ENCODE data around the gene BFSP2.

The BFSP2 gene, protein sequence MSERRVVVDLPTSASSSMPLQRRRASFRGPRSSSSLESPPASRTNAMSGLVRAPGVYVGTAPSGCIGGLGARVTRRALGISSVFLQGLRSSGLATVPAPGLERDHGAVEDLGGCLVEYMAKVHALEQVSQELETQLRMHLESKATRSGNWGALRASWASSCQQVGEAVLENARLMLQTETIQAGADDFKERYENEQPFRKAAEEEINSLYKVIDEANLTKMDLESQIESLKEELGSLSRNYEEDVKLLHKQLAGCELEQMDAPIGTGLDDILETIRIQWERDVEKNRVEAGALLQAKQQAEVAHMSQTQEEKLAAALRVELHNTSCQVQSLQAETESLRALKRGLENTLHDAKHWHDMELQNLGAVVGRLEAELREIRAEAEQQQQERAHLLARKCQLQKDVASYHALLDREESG

DNA sequence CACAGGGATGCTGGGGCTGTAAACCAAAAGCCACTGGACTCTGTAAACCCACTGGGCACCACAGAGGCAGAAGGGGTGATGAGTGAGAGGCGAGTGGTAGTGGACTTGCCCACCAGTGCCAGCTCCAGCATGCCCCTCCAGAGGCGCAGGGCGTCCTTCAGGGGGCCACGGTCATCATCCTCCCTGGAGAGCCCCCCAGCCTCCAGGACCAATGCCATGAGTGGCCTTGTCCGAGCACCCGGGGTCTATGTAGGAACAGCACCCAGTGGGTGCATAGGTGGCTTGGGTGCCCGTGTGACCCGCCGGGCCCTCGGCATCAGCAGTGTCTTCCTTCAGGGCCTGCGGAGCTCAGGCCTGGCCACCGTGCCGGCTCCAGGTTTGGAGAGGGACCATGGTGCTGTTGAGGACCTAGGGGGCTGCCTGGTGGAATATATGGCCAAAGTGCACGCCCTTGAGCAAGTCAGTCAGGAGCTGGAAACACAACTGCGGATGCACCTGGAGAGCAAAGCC lies at the start of gene BFSP2:
Gene BFSP2, plus strand, starts transcription at position 51 of the 510 bp plus-strand sequence. Its CDS starts 28 bp downstream, at position 79.
- no peak for DNase-seq (ENCODE audit: low read depth in 1 of 2, low spot score in 1 of 2)

DNA sequence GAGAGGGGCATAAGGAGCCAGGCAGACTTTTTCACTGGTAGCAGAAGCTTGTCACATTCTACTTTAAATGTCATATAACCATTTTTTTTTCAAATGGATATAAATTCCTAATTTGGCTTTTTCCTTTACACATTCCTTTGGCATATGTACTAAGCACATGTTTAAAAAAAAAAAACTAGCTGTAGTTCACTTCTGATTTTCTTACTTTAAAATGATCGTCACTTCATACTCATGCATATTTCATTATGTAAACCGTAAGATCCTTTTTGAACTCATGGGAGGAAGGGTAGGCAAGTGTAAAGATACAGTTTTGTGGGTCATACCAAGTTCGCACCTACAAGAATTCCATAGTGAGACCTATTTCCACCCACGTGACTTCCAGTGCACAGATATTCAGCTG lies 45.1 kb upstream of the BFSP2 start:
- no peak for DNase-seq (ENCODE audit: low read depth in 1 of 2, low spot score in 1 of 2)

DNA sequence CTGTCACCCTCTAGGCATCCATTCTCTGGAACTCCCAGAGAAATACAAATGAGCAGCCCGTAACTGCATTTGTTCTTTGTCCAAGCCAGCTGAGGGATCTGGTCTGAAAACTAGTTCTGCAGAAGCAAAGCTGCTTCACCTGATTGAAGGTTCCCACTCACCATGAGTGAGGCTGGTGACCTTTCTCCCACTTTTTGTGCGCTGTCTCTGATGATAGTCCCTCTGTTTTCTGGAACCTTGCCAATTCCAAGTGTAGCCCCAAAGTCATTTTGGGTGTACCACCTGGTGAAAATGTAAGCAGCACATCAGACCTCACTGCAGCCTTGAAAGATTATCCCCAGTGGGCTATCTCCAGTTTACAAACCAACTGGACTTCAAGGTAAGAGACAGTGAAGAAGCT lies 39.4 kb upstream of the BFSP2 start:
- DNase-seq (ENCODE audit: low read depth in 1 of 2, low spot score in 1 of 2): no peak

DNA sequence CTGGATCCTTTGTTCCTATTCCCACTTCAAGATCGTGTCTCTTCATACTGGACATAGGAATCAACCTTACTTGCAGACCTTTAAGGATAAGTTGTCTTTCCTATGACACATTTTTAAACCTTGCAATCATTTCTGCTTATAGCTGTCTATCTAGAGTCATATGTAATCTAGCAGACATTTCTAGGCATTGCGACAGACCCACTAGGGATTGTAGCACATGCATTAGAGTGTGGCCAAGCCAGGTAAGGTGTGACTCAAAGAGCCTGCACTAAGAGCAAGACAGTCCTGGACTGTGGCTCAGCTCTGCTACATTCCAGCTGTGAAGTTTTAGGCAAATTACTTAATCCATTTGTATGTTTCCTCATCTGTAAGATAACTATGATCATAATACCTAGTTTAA lies 38.8 kb upstream of the BFSP2 start:
- DNase-seq (ENCODE audit: low read depth in 1 of 2, low spot score in 1 of 2): no peak

DNA sequence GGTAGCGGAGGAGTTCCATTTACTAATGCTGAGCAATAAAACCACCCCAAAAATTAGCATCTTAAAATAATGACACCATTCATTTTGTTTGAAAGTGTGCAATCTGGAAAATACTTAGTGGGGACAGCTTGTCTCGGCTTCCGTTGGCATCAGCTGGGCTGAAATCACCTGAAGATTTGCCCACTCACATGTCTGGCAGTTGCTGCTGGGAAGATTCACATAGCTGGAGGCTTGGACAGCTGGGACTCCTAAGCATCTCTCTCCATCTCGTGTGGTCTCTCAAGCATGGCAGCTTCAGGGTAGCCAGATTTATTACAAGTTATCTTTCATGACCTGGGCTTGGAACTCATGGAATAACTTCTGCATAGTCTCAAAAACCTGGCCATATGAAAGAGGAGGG lies 38.4 kb upstream of the BFSP2 start:
- DNase-seq (ENCODE audit: low read depth in 1 of 2, low spot score in 1 of 2): no peak

DNA sequence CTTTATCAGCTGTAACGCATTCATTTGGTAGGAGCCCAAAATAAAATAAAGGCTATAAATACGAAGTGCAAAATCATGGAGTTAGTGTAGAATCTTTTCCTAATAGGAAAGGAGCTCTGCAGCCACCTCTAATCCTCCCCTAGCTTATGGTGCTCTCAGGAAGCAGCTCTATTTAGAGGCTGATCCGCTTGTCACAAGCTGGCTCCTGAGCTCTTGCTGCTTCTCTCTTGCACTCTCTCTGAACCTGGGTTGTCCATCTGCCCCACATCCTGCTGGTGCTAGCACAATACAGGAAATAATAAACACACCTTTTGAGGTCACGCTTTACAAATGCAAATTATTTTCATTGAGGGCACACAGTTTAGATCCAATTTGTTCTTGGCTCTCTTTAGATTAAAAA lies 37.3 kb upstream of the BFSP2 start:
- no peak for DNase-seq (ENCODE audit: low read depth in 1 of 2, low spot score in 1 of 2)

DNA sequence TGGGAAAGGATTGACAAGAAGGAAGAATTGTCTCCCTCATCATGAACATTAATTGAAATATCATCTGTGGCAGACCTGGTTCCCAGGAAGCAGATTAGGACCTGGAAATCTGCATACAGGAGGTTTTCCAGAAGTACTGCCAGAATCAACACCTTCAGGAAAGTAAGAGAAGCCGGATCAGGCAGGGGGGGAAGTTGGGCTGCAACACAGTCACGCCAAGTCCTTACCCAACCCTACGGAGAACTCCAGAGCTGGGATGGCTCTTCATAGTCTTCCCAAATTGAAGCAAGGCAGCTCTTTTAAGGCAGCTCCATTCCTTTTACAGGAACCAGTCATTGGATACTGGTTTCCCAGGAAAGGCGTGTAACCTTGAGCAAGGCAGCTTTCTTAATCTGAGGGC lies 35.2 kb upstream of the BFSP2 start:
- no peak for DNase-seq (ENCODE audit: low read depth in 1 of 2, low spot score in 1 of 2)

DNA sequence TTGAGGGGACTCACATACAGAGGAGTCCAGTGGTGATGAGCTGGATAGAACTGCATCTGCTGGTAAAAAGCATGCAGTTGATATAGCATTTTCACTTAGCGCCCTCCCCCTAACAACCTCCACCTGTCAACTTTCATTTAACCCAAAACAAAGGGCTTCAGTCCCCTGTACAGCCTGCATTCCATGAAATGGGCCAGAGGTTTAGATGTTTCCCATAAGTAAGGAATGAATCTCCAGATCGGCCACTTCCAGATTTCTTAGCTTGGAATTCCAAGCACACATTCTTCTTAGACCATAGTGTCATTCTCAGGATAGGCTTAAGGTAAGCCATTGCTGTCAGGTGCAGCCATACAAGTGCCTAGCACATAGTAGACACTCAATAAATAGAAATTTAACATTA lies 32.9 kb upstream of the BFSP2 start:
- no peak for DNase-seq (ENCODE audit: low read depth in 1 of 2, low spot score in 1 of 2)

DNA sequence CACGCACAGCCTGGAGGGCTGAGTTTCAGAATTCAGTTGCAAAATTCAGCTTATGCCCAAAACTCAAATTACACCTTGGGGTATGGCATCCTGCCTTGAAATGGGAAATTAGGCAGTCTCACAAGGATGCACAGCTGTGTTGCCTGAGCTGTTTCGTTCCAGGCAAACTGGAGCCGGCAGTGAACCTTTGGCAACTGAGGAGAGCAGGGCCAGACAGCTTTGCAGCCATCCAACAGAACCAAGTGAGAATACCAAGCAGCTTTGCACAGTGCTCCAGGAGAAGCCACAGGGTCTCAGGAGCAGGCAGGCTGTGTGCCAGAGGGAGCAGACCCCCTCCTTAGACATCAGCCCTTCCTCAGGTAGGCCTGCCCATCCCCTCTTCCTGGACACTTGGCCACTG lies 32.5 kb upstream of the BFSP2 start:
- no peak for DNase-seq (ENCODE audit: low read depth in 1 of 2, low spot score in 1 of 2)

DNA sequence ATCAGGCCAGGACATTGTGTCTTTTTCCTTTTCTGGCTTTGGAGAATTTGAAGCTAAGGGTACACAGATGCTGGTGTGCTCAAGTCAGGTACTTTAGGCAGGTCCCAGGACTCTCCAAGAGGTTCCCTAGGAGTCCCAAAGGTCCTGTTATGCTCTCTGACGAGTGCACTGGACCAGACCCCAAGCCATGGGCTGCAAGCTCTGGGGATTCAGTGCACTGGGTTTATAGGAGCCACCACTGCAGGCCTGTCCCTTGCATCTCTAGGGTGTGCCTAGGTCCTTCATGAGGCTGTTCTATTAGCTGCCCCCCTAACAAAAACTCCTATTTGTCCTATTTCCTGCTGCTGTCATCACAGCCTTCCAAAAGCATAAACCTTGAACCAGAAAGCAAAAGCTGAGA lies 31.9 kb upstream of the BFSP2 start:
- DNase-seq (ENCODE audit: low read depth in 1 of 2, low spot score in 1 of 2): no peak

DNA sequence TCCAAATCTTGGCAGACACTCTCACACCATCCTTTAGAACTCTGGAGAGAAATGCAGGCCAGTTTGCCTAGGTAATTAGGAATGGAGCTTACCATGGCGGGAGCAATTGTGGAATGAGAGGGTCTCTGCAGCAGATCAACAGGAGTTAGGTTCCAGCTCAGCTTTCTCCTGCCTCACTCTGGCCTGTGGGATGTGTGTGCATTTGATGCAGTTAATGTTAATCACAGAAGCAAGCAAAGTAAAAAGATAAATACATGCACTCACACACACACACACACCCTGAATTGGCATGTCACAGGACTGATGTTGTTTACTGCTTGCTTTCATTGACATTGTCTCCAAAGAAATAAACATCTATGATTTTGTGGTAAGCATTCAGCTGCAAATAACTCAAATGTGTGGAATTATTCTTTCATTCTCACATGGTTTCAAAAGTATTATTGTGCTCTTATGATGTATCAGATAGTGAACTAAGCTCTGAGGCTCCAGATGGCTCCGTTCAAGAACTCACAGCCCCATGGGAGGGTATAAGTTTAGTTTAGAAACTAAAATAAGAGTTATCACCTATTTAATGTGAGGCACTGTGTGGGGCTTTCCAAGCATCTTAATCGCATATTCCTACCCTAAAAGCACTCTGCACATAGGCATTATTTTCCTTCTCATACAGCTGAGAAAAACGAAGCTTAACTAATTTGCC lies 31.3 kb upstream of the BFSP2 start:
- DNase-seq (ENCODE audit: low read depth in 1 of 2, low spot score in 1 of 2): no peak

DNA sequence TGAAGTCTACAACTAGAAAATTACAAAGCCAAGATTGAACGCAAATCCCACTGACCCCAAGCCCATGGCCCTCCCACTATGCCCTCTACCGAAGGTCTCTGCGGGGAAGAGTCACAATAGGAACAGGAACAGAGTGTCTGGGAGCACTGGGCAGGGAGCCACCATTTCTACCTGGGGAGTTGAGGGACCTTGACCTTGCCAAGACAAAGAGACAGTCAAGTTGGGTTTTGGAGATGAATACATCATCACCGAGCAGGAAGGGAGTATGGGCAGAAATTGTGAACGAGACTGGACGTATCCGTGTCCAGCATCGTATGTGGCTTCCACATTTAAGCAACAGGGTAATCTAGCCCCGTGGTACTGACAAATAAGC lies 30.8 kb upstream of the BFSP2 start:
- no peak for DNase-seq (ENCODE audit: low read depth in 1 of 2, low spot score in 1 of 2)

DNA sequence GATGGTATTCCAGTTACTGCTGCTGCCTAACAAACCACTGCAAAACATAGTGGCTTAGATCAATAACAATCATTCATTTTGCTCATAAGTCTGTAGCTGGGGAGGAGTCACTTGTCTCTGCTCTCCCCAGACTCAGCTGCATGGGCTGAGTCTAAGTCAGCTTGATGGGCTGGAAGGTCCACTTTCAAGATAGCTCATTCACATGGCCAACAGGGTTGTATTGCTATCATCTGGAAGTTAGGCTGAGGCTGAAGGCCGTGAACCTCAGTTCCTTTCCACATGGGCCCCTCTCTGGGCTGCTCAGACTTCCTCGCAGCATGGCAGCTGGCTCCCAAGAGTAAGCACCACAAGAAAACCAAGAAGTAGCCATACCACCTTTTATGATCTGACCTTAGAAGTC lies 28.7 kb upstream of the BFSP2 start:
- no peak for DNase-seq (ENCODE audit: low read depth in 1 of 2, low spot score in 1 of 2)

DNA sequence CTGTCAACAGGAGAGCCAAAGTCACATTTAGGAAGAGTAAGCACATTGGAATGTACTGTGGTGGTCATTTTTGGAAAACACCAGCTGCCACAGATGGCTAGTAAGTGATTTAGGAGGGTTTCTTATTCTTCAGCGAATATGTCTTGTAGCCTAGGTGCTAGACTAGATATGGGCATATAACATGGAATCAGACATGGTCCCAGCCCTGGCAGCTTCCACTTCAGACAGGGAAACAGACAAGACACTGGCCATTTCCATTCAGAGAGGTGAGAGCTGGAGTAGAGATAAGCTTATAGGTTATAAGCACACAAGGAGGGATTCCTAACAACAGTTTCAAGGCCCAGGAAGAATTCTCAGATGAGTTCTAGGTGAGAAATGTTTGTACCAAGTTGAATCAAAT lies 28.2 kb upstream of the BFSP2 start:
- DNase-seq (ENCODE audit: low read depth in 1 of 2, low spot score in 1 of 2): no peak

DNA sequence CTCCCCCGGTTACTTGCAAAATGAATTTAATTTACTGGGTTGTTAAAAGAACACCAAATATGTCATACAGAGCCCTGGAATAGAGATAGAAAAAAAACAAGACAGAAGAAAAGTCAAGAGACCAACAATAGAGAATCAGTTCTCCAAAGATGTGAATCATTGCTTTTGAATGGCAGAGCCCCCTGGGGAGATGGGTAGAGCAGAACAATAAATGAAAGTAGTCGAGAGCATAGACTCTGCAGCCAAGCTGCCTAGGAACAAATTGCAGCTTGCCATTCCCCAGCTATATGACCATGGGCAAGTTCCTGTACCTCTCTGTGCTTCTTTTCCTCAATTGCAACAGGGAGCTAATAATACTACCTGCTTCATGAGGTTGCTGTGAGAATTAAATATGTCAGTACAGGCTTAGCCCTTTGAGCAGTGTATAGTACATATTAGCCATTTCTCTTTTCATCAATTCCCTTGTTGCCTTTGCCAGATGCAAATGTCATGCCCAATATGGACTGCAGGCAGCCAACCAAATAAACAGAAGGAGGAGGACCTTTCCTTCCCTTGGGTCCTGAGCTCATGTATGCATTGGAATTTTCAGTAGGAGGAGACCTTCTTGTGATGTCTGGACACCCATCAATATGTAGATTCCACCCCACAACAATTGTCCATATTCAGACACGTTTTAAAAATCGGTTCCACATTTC lies 25.0 kb upstream of the BFSP2 start:
- no peak for DNase-seq (ENCODE audit: low read depth in 1 of 2, low spot score in 1 of 2)

DNA sequence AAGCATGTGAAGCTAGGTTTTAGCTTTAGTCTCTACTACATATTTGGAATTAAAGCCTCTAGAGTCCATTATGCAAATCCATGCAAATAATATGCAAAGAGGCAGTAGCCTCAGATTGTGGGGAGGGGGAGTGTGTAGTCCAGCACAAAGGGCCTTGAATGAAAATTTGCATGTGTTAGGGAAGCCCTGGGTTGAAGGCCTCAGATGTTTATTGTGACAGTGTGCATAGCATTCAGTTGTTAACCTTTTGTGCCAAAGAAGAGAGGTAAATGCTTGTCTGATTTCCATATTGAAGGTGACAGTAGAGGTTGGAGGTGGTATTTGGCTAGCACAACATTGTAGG lies 24.5 kb upstream of the BFSP2 start:
- DNase-seq (ENCODE audit: low read depth in 1 of 2, low spot score in 1 of 2): no peak

DNA sequence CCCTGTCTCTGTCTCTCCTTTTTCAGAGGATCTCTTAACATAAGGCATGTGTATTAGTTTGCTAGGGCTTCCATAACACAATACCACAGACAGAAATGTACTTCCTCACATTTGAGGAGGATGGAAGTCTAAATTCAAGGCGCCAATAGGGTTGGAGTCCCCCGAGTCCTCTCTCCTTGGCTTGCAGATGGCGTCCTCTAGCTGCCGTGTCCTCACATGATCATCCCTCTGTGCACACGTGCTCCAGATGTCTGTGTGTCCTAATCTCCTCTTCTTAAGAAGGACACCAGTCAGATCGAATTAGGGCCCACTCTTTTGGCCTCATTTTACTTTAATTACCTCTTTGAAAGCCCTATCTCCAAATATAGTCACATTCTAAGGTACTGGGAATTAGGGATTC lies 23.0 kb upstream of the BFSP2 start:
- no peak for DNase-seq (ENCODE audit: low read depth in 1 of 2, low spot score in 1 of 2)

DNA sequence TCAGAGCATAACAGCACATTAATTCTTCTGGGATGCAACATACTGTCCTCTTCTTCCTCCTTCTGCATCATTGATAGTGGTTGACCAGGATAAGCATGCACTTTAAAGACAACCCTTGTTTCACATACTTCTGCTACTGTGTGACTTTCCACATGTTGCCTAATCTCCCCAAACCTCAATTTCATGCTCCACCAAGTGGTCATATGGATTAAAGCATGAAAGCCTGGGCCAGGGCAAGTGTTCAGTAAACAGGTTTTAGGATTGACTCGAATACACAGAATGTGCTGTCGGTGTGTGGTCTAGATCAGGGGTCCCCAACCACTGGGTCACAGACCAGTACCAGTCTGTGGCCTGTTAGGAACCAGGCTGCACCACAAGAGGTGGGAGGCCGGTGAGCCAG lies 22.5 kb upstream of the BFSP2 start:
- DNase-seq (ENCODE audit: low read depth in 1 of 2, low spot score in 1 of 2): no peak

DNA sequence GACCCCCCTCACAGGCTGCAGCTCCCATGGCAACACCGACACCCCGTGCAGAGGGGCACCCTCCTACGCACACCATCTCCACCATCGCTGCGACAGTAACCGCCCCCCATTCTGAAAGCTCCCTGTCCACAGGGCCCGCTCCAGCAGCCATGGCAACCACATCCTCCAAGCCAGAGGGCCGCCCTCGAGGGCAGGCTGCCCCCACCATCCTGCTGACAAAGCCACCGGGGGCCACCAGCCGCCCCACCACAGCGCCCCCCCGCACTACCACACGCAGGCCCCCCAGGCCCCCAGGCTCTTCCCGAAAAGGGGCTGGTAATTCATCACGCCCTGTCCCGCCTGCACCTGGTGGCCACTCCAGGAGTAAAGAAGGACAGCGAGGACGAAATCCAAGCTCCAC lies 19.9 kb upstream of the BFSP2 start:
- DNase-seq (ENCODE audit: low read depth in 1 of 2, low spot score in 1 of 2): no peak

DNA sequence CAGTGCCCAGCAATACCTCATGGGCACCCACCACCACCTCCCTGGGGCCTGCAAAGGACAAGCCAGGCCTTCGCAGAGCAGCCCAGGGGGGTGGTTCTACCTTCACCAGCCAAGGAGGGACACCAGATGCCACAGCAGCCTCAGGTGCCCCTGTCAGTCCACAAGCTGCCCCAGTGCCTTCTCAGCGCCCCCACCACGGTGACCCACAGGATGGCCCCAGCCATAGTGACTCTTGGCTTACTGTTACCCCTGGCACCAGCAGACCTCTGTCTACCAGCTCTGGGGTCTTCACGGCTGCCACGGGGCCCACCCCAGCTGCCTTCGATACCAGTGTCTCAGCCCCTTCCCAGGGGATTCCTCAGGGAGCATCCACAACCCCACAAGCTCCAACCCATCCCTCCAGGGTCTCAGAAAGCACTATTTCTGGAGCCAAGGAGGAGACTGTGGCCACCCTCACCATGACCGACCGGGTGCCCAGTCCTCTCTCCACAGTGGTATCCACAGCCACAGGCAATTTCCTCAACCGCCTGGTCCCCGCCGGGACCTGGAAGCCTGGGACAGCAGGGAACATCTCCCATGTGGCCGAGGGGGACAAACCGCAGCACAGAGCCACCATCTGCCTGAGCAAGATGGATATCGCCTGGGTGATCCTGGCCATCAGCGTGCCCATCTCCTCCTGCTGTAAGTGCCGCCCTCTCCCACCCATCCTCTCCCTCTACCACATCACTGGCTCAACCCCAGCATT lies 19.2 kb upstream of the BFSP2 start:
- no peak for DNase-seq (ENCODE audit: low read depth in 1 of 2, low spot score in 1 of 2)

DNA sequence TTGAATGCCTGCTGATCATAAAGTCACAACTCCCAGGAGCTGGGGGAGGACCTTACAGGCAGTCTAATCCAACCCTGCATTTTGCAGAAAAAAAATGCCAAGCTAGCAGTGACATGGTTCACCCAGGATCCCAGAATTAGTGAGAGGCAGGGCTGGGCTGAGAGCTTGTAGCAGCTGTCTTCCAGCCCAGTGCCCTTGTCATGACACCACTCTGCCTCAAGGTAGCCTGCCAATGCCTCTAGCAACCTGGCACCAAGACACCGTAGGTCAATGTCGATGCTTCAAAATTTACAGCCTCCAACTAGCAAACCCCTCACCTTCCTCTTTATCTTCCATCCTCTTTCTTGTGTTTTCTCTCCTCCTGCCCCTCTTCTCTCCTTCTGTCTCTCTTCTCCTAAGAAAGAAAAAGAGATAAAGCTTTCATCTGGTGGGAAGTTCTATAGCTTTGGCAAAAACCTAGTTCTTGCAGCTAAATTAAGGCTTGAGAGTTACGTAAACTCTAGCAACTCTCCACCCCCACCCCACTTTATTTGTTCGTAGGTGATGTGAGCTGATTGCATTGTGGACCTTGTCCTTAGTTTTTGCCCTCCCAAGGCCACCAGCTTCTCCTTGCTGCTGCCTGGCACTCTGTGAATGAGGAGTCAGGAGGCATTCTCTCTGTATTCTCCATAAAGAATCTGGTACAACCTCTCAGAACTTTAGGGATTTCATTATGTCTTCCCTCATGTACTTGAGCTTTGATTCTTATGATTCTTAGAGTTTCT lies 18.3 kb upstream of the BFSP2 start:
- no peak for DNase-seq (ENCODE audit: low read depth in 1 of 2, low spot score in 1 of 2)
